HG03460 (cell line): ENCODE measurements around the gene GBX2.

Experiments
- ATAC-seq: cut with Tn5 transposase; IDR thresholded peaks from one replicate; pipeline ENCODE4 v1.9.1; 2021; ENCODE audit not compliant: unreplicated experiment

GBX2 gene

GRCh38 chr2:236169741-236170589 lies 1.8 kb upstream of the GBX2 start:
- ATAC-seq = no peak

- ATAC-seq = no peak
Observed at GRCh38 chr2:236169151-236169721, 1.1 kb upstream of the GBX2 start.

- no peak for ATAC-seq
Observed at GRCh38 chr2:236167297-236168109, 683 bp downstream of the GBX2 start.

- no peak for ATAC-seq
Observed at GRCh38 chr2:236166796-236167296, 1.3 kb downstream of the GBX2 start.

GRCh38 chr2:236165842-236166795 lies 2.1 kb downstream of the GBX2 start:
- ATAC-seq = no peak

- no peak for ATAC-seq
Observed at GRCh38 chr2:236164925-236165841, 3.0 kb downstream of the GBX2 start.

- ATAC-seq = no peak
Observed at GRCh38 chr2:236164201-236164924, 3.8 kb downstream of the GBX2 start.

- no peak for ATAC-seq
Observed at GRCh38 chr2:236163471-236164200, 4.5 kb downstream of the GBX2 start.

- ATAC-seq = no peak
Observed at GRCh38 chr2:236162882-236163470, 5.2 kb downstream of the GBX2 start.

- no peak for ATAC-seq
Observed at GRCh38 chr2:236162031-236162845, 5.9 kb downstream of the GBX2 start.

- ATAC-seq = no peak
Observed at GRCh38 chr2:236161531-236161930, 6.7 kb downstream of the GBX2 start.

GRCh38 chr2:236161082-236161462 lies 7.1 kb downstream of the GBX2 start:
- ATAC-seq = no peak

GRCh38 chr2:236160366-236161081 lies 7.7 kb downstream of the GBX2 start:
- ATAC-seq = no peak

GRCh38 chr2:236159778-236160170 lies 8.4 kb downstream of the GBX2 start:
- ATAC-seq = no peak

- ATAC-seq = no peak
Observed at GRCh38 chr2:236158969-236159777, 9.0 kb downstream of the GBX2 start.
